ENCODE measurements around the gene FGD6.
"Not testable (repeated sequence)": the region's sequence is repeated elsewhere in the genome, so short reads cannot be mapped to it uniquely, and the experiment has no call there.

Gene FGD6

GRCh38 chr12:95146769-95147168, 70.5 kb downstream of the FGD6 start:
- DNase-seq, result no peak
- in situ Hi-C loops (cut with HindIII; ENCODE audit: low pct_ligation_motif_present, low pct_unique_long_range_greater_than_20kb, low sequenced_read_pairs), result no loop called here

- no peak for DNase-seq
- in situ Hi-C loops (cut with HindIII; ENCODE audit: low pct_ligation_motif_present, low pct_unique_long_range_greater_than_20kb, low sequenced_read_pairs), result no loop called here
These were observed 73.6 kb downstream of the FGD6 start for GRCh38 chr12:95143621-95144205.

DNA sequence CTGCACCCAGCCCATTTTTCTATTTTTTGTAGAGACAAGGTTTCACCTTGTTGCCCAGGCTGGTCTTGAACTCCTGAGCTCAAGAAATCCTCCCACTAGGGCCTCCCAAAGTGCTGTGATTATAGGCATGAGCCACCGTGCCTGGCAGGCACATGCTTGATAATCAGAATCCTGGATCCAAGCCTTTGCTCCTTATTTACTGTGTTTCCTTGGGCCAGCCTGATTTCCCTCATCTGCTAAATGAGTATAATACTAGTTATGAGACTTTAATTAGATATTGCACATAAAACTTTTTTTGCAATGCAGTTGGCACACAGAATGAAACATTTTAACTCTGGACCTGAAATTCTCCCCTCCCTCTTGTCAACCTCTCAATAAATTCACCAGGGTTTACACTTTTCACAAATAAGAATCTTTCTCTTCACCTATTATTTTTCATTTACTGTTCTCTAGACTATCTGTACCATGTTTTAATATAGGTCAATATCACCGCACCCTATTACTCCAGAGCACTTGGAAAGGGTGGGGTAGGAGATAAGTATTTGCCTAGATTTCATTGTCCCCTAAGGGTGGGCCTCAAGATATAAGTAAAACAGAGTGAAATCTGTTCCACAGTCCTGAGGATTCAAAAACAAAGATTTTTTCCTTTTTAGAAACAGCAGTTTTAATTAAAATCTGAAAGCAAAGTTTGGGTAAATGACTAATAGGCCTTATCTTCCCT, 74.7 kb downstream of the FGD6 start:
- in situ Hi-C loops (cut with HindIII; ENCODE audit: low pct_ligation_motif_present, low pct_unique_long_range_greater_than_20kb, low sequenced_read_pairs), result no loop called here
- no peak for DNase-seq

DNA sequence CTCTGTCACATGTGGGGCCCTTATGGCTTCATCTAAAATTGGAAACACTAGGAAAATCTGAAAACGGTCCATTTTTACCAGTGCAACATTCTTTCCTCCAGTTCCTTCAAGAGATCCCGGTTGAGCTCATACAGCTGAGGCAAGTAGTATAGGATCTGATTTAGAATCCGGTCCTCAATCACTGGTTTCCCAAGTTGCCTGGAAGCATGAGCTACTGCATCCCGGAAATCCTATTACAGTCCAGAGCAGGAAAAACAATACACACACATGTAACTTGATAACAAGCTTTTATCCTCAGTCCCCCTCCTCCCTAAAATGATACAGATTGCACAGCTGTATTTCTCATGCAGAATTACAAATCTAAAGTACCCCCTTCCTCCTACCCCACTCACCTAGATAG, 76.0 kb downstream of the FGD6 start:
- in situ Hi-C loops (cut with HindIII; ENCODE audit: low pct_ligation_motif_present, low pct_unique_long_range_greater_than_20kb, low sequenced_read_pairs), result no loop called here
- no peak for DNase-seq

DNA sequence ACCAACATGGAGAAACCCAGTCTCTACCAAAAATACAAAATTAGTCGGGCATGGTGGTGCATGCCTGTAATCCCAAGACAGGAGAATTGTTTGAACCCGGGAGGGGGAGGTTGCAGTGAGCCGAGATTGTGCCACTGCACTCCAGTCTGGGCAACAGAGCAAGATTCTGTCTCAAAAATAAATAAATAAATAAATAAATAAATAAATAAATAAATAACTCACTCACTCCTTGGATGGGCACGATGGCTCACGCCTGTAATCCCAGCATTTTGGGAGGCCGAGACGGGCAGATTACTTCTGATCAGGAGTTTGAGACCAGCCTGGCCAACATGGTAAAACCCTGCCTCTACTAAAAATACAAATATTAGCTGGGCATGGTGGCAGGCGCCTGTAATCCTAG, 79.2 kb downstream of the FGD6 start:
- in situ Hi-C loops (cut with HindIII; ENCODE audit: low pct_ligation_motif_present, low pct_unique_long_range_greater_than_20kb, low sequenced_read_pairs); DNase-seq: not testable (repeated sequence)

DNA sequence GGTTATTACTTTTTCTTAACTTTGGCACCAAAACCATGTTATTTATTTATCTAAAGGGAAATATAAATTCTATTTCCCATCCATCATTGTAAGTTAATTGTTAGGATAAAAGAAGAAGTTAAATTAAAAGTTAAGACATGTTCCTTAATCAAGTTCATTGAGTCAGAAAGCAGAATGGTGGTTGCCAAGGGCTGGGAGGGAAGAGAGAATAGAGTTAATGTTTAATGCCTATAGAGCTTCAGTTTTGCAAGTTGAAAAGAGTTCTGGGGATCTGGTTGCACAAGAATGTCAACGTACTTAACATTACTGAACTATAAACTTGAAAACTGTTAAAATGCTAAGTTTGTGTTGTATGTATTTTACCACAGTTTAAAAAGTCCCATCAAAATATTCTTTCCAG, 80.7 kb downstream of the FGD6 start:
- in situ Hi-C loops (cut with HindIII; ENCODE audit: low pct_ligation_motif_present, low pct_unique_long_range_greater_than_20kb, low sequenced_read_pairs), result no loop called here
- DNase-seq, result peak; percentile 20

DNA sequence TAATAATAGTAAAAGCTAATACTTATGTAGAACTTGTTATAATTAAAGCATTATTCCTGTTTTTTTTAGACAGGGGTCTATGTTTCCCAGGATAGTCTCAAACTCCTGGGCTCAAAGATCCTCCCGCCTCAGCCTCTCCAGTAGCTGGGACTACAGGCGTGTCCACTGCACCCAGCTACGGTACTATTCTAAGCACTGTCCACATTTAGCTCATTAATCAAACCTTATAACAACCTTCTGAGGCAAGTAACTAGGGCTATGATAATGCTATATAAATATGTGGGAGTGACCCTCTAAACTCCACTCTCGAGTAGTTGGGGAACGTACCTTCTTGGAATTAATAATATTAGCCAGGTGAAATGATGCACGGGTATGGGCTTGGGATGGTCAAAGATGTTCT, 83.2 kb downstream of the FGD6 start:
- in situ Hi-C loops (cut with HindIII; ENCODE audit: low pct_ligation_motif_present, low pct_unique_long_range_greater_than_20kb, low sequenced_read_pairs), result no loop called here
- DNase-seq, result no peak

- DNase-seq, result no peak
These were observed 85.5 kb downstream of the FGD6 start for GRCh38 chr12:95131589-95132340.

GRCh38 chr12:95130096-95130495, 87.2 kb downstream of the FGD6 start:
- in situ Hi-C loops (cut with HindIII; ENCODE audit: low pct_ligation_motif_present, low pct_unique_long_range_greater_than_20kb, low sequenced_read_pairs), result no loop called here
- no peak for DNase-seq

More at GRCh38 chr12:95131589-95132340, 85.5 kb downstream of the FGD6 start:
- in situ Hi-C loops (cut with HindIII; ENCODE audit: low pct_ligation_motif_present, low pct_unique_long_range_greater_than_20kb, low sequenced_read_pairs), result no loop called here

GRCh38 chr12:95129115-95129514, 88.2 kb downstream of the FGD6 start:
- DNase-seq, result no peak
- in situ Hi-C loops (cut with HindIII; ENCODE audit: low pct_ligation_motif_present, low pct_unique_long_range_greater_than_20kb, low sequenced_read_pairs), result no loop called here

DNA sequence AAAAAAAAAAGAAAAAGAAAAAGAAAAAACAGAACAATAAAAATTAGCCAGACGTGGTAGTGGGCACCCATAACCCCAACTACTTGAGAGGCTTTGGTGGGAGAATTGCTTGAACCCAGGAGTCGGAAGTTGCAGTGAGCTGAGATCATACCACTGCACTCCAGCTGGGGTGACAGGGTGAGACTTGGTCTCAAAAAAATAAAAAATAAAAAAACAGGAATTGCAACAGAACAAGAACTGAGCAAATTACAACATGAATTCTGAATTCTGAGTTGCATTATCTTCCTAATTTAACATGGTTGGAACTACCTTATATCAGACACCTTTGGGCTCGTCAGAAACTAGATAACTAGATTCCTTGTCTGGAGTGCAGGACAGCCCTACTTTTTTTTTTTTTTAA, 90.5 kb downstream of the FGD6 start:
- DNase-seq, result no peak
- in situ Hi-C loops (cut with HindIII; ENCODE audit: low pct_ligation_motif_present, low pct_unique_long_range_greater_than_20kb, low sequenced_read_pairs), result no loop called here

- in situ Hi-C loops (cut with HindIII; ENCODE audit: low pct_ligation_motif_present, low pct_unique_long_range_greater_than_20kb, low sequenced_read_pairs), result no loop called here
- DNase-seq, result no peak
These were observed 91.2 kb downstream of the FGD6 start for GRCh38 chr12:95126076-95126475.

- in situ Hi-C loops (cut with HindIII; ENCODE audit: low pct_ligation_motif_present, low pct_unique_long_range_greater_than_20kb, low sequenced_read_pairs), result no loop called here
- DNase-seq, result no peak
These were observed 93.2 kb downstream of the FGD6 start for GRCh38 chr12:95124106-95124505.

GRCh38 chr12:95118788-95119179, 98.5 kb downstream of the FGD6 start:
- DNase-seq, result peak; percentile 63
- in situ Hi-C loops (cut with HindIII; ENCODE audit: low pct_ligation_motif_present, low pct_unique_long_range_greater_than_20kb, low sequenced_read_pairs), result no loop called here

GRCh38 chr12:95118138-95118787, 99.0 kb downstream of the FGD6 start:
- in situ Hi-C loops (cut with HindIII; ENCODE audit: low pct_ligation_motif_present, low pct_unique_long_range_greater_than_20kb, low sequenced_read_pairs), result no loop called here
- peak; percentile 99 for DNase-seq

DNA sequence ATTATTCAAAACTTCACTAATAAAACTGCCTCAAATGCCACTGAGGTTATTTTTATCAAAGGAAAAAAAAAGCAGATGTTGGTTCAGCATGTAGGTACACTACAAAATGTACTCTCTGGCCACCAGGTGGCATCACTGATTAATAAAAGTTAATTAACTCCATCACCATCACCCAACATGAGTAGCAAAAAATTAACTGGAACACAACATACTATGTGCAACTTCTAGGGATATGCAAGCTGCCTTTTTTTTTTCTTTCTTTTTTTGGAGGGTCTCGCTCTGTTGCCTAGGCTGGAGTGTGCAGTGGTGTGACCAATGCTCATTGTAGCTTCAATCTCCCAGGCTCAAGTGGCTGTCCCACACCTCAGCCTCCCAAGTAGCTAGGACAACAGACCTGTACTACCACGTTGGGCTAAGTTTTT, 100.1 kb downstream of the FGD6 start:
- in situ Hi-C loops (cut with HindIII; ENCODE audit: low pct_ligation_motif_present, low pct_unique_long_range_greater_than_20kb, low sequenced_read_pairs), result no loop called here
- peak; percentile 89 for DNase-seq

DNA sequence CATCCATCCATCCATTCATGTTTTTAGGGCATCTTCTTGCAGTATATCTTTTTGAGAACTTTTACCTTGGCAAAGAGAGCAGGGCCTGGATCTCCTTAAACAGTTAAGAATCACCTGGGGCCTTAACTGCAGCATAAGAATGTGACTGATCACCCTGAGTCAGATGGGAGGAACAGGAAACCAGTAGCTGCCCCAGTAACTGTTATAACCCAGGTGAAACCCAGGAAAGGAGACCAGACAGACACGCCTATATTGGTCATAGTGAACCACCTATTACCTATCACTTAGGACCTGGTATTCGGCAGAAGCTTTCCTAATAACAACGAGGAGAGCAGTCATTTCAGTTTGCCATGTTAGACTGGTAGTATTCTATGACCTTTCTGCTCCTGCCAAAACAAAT, 100.5 kb downstream of the FGD6 start:
- no peak for DNase-seq
- in situ Hi-C loops (cut with HindIII; ENCODE audit: low pct_ligation_motif_present, low pct_unique_long_range_greater_than_20kb, low sequenced_read_pairs), result no loop called here

- no peak for DNase-seq
- in situ Hi-C loops (cut with HindIII; ENCODE audit: low pct_ligation_motif_present, low pct_unique_long_range_greater_than_20kb, low sequenced_read_pairs), result no loop called here
These were observed 100.9 kb downstream of the FGD6 start for GRCh38 chr12:95116341-95116740.

- DNase-seq, result no peak
- in situ Hi-C loops (cut with HindIII; ENCODE audit: low pct_ligation_motif_present, low pct_unique_long_range_greater_than_20kb, low sequenced_read_pairs), result no loop called here
These were observed 101.6 kb downstream of the FGD6 start for GRCh38 chr12:95115641-95116040.

Data from ACHN (cell line).